ENCODE measurements around the gene TMEM52. TPM values are rescaled to one million over a fixed set of nuclear protein-coding genes. Genes with fewer than 3 reads are reported as not detected.
A peak's percentile ranks its signal among the peaks of the same experiment; 100 is the strongest.

Gene TMEM52
- total RNA-seq, 1 donor from 2014 or later, result 5.4 TPM

DNA sequence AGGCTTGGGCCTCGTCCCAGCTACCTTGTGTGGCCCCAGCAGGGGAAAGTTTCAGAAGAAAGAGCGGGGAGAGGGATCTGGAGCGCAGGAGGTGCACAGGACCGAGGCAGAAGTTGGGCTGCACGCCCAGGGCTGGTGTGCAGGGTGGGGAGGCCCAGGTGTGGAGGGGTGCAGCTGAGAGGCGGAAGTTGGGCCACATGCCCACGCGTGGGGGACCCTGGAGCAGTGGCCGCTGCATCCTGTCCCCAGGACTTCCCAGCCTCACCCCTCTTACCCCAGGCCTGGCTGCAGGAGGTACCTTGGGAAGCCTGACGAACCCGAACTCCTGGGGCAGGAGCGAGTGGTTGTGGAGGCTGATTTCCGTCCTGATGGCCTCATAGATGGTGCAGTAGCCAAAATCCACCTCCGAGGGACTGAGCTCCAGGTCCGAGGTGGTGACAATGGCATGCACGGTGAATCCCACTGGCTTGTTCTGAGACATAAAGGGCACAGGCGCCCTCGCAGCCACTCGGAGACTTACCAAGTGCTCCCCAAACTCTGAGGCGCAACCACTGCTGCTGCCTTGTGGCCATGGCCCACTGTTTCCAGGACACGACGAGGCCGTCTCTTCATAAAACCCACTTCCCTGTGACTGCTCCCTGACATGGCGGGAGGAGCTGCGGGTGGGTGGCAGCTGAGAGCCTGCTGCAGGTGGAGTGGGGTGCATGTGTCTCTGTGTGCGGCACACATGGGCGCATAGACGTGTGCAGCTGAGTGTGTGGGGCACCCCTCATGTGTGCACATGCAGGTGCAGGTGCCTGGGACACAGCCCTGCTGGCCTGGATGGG is 20.4 kb upstream of the TMEM52 start:
- H3K27ac Mint-ChIP-seq (ENCODE audit: unreplicated experiment), result no peak overlapping the region
- TF ChIP-seq CTCF (IDR thresholded peaks at IDR 0.05; ENCODE audit: partially characterized antibody, unreplicated experiment), result no peak
- peaks cover 7% of the 10 kb centered on the region for H3K27me3 Mint-ChIP-seq (ENCODE audit: unreplicated experiment)
- H3K36me3 Mint-ChIP-seq (ENCODE audit: unreplicated experiment), result no peaks in the 10 kb centered on the region
- no peak overlapping the region for H3K4me3 Mint-ChIP-seq (ENCODE audit: unreplicated experiment)
- DNase-seq, result no peak
- peaks cover 1% of the 10 kb centered on the region for H3K9me3 Mint-ChIP-seq (ENCODE audit: unreplicated experiment)
- H3K4me1 Mint-ChIP-seq (ENCODE audit: low read depth, unreplicated experiment), result no peaks in the 10 kb centered on the region

DNA sequence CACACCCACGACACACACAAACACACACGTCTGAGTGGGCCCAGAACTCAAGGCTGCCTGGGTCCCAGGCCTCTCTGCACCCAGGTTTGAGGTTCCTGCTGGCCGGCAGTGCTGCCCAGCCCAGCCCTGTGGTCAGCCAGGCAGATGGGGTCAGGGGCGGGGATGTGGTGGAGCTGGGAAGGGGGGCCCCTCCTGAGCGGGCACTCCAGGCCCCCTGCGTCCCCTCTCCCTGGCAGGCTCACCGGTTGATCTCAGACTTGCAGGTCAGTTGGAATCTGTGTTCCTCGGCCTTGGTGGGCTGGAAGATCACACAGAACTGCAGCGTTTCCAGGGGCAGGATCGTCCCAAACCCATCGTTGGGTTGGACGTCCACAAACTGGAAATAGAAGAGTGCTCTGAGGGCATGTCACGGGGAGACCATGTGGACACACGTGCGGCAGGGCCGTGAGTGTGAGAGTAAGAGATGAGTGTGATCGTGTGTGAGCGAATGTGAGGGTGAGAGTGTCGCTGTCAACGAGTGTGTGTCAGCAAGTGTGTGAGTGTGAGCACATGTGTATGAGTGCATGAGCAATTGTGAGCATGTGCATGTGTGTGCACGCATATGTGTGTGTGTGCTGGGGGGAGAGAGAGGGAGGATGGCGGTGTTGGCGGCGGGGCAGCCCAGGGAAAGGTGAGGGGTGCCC is 19.7 kb upstream of the TMEM52 start:
- H3K4me3 Mint-ChIP-seq (ENCODE audit: unreplicated experiment), result no peak overlapping the region

DNA sequence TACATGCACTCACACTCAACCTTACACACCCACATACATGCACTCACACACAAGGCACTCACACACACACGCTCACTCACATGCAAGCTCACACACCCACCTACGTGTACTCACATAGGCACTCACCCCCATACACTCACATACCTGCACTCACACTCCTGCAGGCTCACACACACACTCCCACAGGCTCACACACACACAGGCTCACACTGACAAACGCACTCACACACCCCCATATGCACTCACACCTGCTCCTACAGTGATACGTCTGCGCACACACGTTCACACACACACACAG is 19.1 kb upstream of the TMEM52 start:
- no peak for TF ChIP-seq CTCF (IDR thresholded peaks at IDR 0.05; ENCODE audit: partially characterized antibody, unreplicated experiment)
- Mint-ChIP-seq H3K27me3 (ENCODE audit: unreplicated experiment) (peaks cover 6% of the 10 kb centered on the region), H3K9me3 (ENCODE audit: unreplicated experiment) (peaks cover 1% of the 10 kb centered on the region), H3K27ac (ENCODE audit: unreplicated experiment) (no peak overlapping the region), H3K4me3 (ENCODE audit: unreplicated experiment) (no peak overlapping the region), H3K36me3 (ENCODE audit: unreplicated experiment) (no peaks in the 10 kb centered on the region), H3K4me1 (ENCODE audit: low read depth, unreplicated experiment) (no peaks in the 10 kb centered on the region)
- DNase-seq, result no peak

More for the DNA sequence above, 19.7 kb upstream of the TMEM52 start:
- DNase-seq, result no peak
- Mint-ChIP-seq H3K27ac (ENCODE audit: unreplicated experiment) (no peak overlapping the region), H3K9me3 (ENCODE audit: unreplicated experiment) (peaks cover 1% of the 10 kb centered on the region), H3K4me1 (ENCODE audit: low read depth, unreplicated experiment) (no peaks in the 10 kb centered on the region), H3K27me3 (ENCODE audit: unreplicated experiment) (peaks cover 6% of the 10 kb centered on the region), H3K36me3 (ENCODE audit: unreplicated experiment) (no peaks in the 10 kb centered on the region)
- no peak for TF ChIP-seq CTCF (IDR thresholded peaks at IDR 0.05; ENCODE audit: partially characterized antibody, unreplicated experiment)

- TF ChIP-seq CTCF (IDR thresholded peaks at IDR 0.05; ENCODE audit: partially characterized antibody, unreplicated experiment), result no peak
- DNase-seq, result peak; percentile 16
- H3K27me3 Mint-ChIP-seq (ENCODE audit: unreplicated experiment), result peaks cover 4% of the 10 kb centered on the region
- H3K36me3 Mint-ChIP-seq (ENCODE audit: unreplicated experiment), result no peaks in the 10 kb centered on the region
- H3K4me3 Mint-ChIP-seq (ENCODE audit: unreplicated experiment), result no peak overlapping the region
- H3K9me3 Mint-ChIP-seq (ENCODE audit: unreplicated experiment), result peaks cover 1% of the 10 kb centered on the region
- H3K27ac Mint-ChIP-seq (ENCODE audit: unreplicated experiment), result no peak overlapping the region
- H3K4me1 Mint-ChIP-seq (ENCODE audit: low read depth, unreplicated experiment), result no peaks in the 10 kb centered on the region
These were observed 18.6 kb upstream of the TMEM52 start for GRCh38 chr1:1937549-1938275.

Data from glutamatergic neuron (in vitro differentiated cells).